Kidney epithelial cell (primary cell): ENCODE results near the gene NCL. TPM values are rescaled to one million over a fixed set of nuclear protein-coding genes. Genes with fewer than 3 reads are reported as not detected.

ENCODE experiments used
- DNase-seq: peaks from one replicate; pipeline ENCODE4 v3.0.0-alpha.2; 2010; ENCODE audit warnings: low read depth
- H3K27me3 ChIP-seq: 2 replicates; pipeline ENCODE4 v1.6.0; 2011; ENCODE audit warnings: low read length; ENCODE audit not compliant: control insufficient read depth, insufficient read depth
- H3K36me3 ChIP-seq: 2 replicates; pipeline ENCODE4 v1.5.1; 2011; ENCODE audit warnings: low read length; ENCODE audit not compliant: control insufficient read depth, insufficient read depth
- H3K4me3 ChIP-seq: 2 replicates; pipeline ENCODE4 v1.5.1; 2011; ENCODE audit warnings: low read depth, mild to moderate bottlenecking, control low read depth, low read length
- CTCF ChIP-seq: IDR thresholded peaks from 2 replicates; pipeline ENCODE4 v1.5.1; 2011; ENCODE audit warnings: mild to moderate bottlenecking, moderate library complexity, low read length, control low read depth, inconsistent platforms; ENCODE audit not compliant: insufficient read depth, poor library complexity, severe bottlenecking
- total RNA-seq: library from RNA; depleted of rRNA; stranded (reverse); fragments of >200 nt; gene quantifications from 2 replicates; pipeline ENCODE4 v1.2.3, GENCODE V29; 2015

Gene NCL, protein sequence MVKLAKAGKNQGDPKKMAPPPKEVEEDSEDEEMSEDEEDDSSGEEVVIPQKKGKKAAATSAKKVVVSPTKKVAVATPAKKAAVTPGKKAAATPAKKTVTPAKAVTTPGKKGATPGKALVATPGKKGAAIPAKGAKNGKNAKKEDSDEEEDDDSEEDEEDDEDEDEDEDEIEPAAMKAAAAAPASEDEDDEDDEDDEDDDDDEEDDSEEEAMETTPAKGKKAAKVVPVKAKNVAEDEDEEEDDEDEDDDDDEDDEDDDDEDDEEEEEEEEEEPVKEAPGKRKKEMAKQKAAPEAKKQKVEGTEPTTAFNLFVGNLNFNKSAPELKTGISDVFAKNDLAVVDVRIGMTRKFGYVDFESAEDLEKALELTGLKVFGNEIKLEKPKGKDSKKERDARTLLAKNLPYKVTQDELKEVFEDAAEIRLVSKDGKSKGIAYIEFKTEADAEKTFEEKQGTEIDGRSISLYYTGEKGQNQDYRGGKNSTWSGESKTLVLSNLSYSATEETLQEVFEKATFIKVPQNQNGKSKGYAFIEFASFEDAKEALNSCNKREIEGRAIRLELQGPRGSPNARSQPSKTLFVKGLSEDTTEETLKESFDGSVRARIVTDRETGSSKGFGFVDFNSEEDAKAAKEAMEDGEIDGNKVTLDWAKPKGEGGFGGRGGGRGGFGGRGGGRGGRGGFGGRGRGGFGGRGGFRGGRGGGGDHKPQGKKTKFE
- 122 and 160 TPM in 2 replicates for total RNA-seq

- peak within 1 kb of the TSS; percentile 100 for H3K4me3 ChIP-seq
- no peaks in the 10 kb centered on the region for H3K27me3 ChIP-seq
- DNase-seq: peak; percentile 85
- peaks cover 5% of the 10 kb centered on the region for H3K36me3 ChIP-seq
- TF ChIP-seq CTCF: no peak
These were observed at the start of gene NCL for GRCh38 chr2:231463698-231464575. NCL (minus strand) TSS chr2:231464484; CDS start chr2:231464353, 131 bp downstream.

DNA sequence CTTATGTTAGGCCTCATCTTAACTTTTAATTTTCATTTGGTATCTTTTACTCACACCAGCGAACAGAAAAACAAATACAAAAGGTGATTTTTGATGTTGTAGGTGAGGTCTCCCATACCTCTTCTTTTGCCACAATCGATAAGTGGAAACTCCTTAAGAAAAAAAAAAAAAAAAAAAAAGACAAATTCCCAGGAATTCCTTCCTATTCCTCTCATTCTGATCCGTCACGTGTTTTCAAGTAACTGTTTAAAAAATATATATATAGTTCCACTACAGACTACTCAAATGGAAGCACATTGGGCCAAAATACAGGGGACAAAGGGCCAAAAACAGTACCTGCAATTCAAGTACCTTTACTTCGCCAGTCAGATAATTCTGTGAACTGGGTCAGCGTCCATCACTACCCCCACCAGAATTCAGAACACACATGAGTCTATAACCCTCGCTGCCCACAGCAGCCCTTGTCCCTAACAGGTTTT lies 49.5 kb upstream of the NCL start:
- peak overlapping the region; percentile 59 for H3K4me3 ChIP-seq
- H3K27me3 ChIP-seq: no peaks in the 10 kb centered on the region
- DNase-seq: no peak
- no peaks in the 10 kb centered on the region for H3K36me3 ChIP-seq
- no peak for TF ChIP-seq CTCF

- no peaks in the 10 kb centered on the region for H3K36me3 ChIP-seq
- DNase-seq: no peak
- no peak for TF ChIP-seq CTCF
- H3K4me3 ChIP-seq: no peak overlapping the region
- H3K27me3 ChIP-seq: no peaks in the 10 kb centered on the region
These were observed 47.9 kb upstream of the NCL start for GRCh38 chr2:231512222-231512621.

DNA sequence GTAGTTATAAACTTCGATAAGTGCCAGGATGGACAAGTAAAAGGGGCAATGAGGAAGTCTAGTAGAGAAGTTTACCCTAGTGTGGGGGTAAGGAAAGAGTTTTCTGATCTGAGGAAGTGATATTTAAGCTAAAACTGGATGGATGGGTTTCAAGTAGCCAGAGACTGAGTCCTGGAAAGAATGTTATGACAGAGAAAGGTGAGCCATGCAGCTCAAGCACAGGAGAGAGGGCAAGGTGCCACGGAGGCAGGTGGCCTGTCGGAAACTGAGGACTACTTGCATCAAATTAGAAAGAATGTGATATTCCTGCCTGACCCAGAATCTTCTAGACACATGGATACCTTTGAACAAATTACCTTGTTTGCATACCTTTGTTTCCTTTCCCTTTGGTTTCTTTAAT lies 39.5 kb upstream of the NCL start:
- Histone ChIP-seq H3K4me3 (no peak overlapping the region), H3K27me3 (no peaks in the 10 kb centered on the region), H3K36me3 (no peaks in the 10 kb centered on the region)
- no peak for TF ChIP-seq CTCF
- DNase-seq: no peak

DNA sequence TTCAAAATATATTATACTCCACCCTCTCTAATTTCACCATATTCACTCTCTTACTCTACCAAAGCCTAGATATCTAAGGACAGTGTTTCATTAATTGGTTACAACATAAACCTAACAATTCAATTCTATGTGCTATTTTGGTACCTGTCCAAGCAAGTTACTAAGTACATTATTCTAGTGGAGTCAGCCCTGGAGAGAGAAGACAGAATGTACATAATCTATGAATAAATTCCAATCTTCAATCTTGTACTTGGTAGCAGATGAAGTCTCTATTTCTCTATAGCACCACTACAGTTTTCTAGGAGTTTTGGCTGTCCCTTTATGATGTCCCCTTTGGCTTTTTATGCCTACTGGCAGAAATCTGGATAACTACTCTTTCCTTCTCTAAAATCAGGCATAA lies 38.3 kb upstream of the NCL start:
- Histone ChIP-seq H3K27me3 (no peaks in the 10 kb centered on the region), H3K36me3 (no peaks in the 10 kb centered on the region), H3K4me3 (no peak overlapping the region)
- DNase-seq: no peak
- no peak for TF ChIP-seq CTCF
